Measurements from ENCODE around the gene CECR2.

Gene CECR2

DNA sequence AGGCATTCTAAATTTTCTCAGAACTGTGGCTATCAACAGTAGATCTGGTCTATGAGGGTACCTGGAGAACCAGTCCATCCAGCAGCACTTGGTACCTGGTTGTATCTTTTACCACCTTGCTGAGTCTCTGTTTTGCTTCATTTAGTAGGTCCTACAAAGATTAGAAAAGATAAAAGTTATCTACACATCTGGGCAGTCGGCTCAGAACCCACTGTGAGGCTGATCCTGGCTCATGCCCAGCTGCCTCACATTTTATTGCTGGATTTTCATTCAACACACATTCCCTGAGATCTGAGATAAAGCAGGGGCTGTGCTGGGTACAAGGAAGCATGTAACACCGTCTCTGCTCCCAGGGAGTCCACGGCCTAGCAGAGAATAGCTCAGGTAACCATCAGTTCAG, 231.8 kb downstream of the CECR2 start:
- peaks cover 52% of the 10 kb centered on the region for H3K36me3 ChIP-seq (ENCODE audit: control insufficient read depth, insufficient read depth, low read length)
- no peak overlapping the region for H3K4me3 ChIP-seq (ENCODE audit: insufficient read depth, low read depth, low read length, poor library complexity, severe bottlenecking)
- H3K4me1 ChIP-seq (ENCODE audit: control insufficient read depth, insufficient read depth, low read length, poor library complexity, severe bottlenecking) = no peaks in the 10 kb centered on the region
- no peaks in the 10 kb centered on the region for H3K9me3 ChIP-seq (ENCODE audit: control insufficient read depth, low read length)
- H3K27me3 ChIP-seq (replicated peaks; ENCODE audit: control insufficient read depth, insufficient read depth, low read length, poor library complexity, severe bottlenecking) = no peaks in the 10 kb centered on the region
- no peak for DNase-seq
- no peak overlapping the region for H3K27ac ChIP-seq (ENCODE audit: insufficient read depth, low read length, poor library complexity, severe bottlenecking)

DNA sequence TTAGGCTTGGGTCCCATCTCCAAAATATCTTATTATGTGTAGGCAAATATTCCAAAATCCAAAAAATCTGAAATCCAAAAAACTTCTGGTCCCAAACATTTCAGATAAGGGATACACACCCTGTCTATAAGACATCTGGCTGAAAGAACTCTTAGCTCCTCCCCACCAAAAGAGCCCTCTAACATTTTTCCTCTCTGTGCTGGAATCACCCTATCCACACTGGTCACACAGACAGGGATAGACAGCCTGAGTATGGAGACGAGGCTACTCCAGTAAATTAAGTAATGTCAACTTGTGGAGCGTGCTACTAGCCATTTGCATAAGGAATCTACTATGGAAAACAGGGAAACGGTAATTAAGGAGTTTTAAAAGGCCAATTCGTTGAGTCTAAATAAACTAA, 234.4 kb downstream of the CECR2 start:
- H3K27me3 ChIP-seq (replicated peaks; ENCODE audit: control insufficient read depth, insufficient read depth, low read length, poor library complexity, severe bottlenecking) = no peaks in the 10 kb centered on the region
- no peak for DNase-seq
- H3K9me3 ChIP-seq (ENCODE audit: control insufficient read depth, low read length) = no peaks in the 10 kb centered on the region
- peaks cover 44% of the 10 kb centered on the region for H3K36me3 ChIP-seq (ENCODE audit: control insufficient read depth, insufficient read depth, low read length)
- no peak overlapping the region for H3K4me3 ChIP-seq (ENCODE audit: insufficient read depth, low read depth, low read length, poor library complexity, severe bottlenecking)
- no peak overlapping the region for H3K27ac ChIP-seq (ENCODE audit: insufficient read depth, low read length, poor library complexity, severe bottlenecking)
- no peaks in the 10 kb centered on the region for H3K4me1 ChIP-seq (ENCODE audit: control insufficient read depth, insufficient read depth, low read length, poor library complexity, severe bottlenecking)

- Histone ChIP-seq H3K27ac (ENCODE audit: insufficient read depth, low read length, poor library complexity, severe bottlenecking) (no peak overlapping the region), H3K9me3 (ENCODE audit: control insufficient read depth, low read length) (no peaks in the 10 kb centered on the region), H3K4me1 (ENCODE audit: control insufficient read depth, insufficient read depth, low read length, poor library complexity, severe bottlenecking) (no peaks in the 10 kb centered on the region), H3K36me3 (ENCODE audit: control insufficient read depth, insufficient read depth, low read length) (peaks cover 36% of the 10 kb centered on the region), H3K27me3 (replicated peaks; ENCODE audit: control insufficient read depth, insufficient read depth, low read length, poor library complexity, severe bottlenecking) (no peaks in the 10 kb centered on the region), H3K4me3 (ENCODE audit: insufficient read depth, low read depth, low read length, poor library complexity, severe bottlenecking) (no peak overlapping the region)
- no peak for DNase-seq
Observed at GRCh38 chr22:17606496-17606895, 237.2 kb downstream of the CECR2 start.
